MM.1S (cell line): Measurements from ENCODE around the gene TOMT.

ENCODE experiments used
- EZH2 ChIP-seq: fragments of 300-600 bp; sonication (generic); optimal IDR thresholded peaks from 2 replicates; pipeline ENCODE3; 2017; ENCODE audit warnings: low read depth, mild to moderate bottlenecking, antibody characterized with exemption, low read length, mixed read lengths
- TF ChIP-seq, protein P1 (sequence below): fragments of 300-600 bp; sonication (generic); IDR thresholded peaks from 2 replicates; pipeline ENCODE4 v1.5.1; 2016; ENCODE audit warnings: antibody characterized with exemption, low read length, mixed read lengths

DNA sequence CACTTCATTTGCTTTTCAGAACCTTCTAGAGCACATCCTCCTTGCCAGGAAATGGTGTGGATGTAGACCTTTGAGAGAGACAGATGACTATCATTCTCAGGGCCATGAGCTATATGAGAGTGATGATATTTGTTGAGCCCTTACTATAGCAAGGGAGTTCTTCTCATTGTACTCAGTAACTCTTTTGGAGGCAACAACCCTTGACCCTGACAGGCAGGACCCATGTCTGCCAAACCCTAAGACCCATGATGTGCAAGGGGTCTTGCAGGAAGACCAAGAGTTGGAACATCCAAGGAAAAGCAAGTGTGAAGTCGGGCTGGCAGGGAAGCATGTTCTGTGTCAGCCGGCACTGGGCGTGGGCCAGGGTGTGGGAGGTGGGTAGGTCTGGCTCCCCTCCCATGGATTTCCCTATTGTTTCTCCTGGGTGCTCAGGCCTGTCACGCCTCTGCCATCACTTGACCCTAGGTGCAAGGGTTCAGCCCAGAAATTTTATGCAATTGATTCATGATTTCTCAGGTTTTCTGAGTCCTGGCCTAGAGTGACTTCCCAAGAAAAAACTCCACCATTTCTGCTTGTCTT lies 31.0 kb downstream of the TOMT start:
- TF ChIP-seq, protein P1, sequence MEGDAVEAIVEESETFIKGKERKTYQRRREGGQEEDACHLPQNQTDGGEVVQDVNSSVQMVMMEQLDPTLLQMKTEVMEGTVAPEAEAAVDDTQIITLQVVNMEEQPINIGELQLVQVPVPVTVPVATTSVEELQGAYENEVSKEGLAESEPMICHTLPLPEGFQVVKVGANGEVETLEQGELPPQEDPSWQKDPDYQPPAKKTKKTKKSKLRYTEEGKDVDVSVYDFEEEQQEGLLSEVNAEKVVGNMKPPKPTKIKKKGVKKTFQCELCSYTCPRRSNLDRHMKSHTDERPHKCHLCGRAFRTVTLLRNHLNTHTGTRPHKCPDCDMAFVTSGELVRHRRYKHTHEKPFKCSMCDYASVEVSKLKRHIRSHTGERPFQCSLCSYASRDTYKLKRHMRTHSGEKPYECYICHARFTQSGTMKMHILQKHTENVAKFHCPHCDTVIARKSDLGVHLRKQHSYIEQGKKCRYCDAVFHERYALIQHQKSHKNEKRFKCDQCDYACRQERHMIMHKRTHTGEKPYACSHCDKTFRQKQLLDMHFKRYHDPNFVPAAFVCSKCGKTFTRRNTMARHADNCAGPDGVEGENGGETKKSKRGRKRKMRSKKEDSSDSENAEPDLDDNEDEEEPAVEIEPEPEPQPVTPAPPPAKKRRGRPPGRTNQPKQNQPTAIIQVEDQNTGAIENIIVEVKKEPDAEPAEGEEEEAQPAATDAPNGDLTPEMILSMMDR = no peak
- no peak for TF ChIP-seq EZH2
